Fibroblast of villous mesenchyme (primary cell): Measurements from ENCODE around the gene CSRP3. TPM values are rescaled to one million over a fixed set of nuclear protein-coding genes. Genes with fewer than 3 reads are reported as not detected.

ENCODE experiments used
- DNase-seq: peaks from one replicate; pipeline ENCODE4 v3.0.0-alpha.2; 2010; ENCODE audit warnings: low read depth
- H3K4me3 ChIP-seq: 2 replicates; pipeline ENCODE4 v1.5.1; 2011; ENCODE audit warnings: low read depth, mild to moderate bottlenecking, low read length
- total RNA-seq: library from RNA; depleted of rRNA; stranded (reverse); fragments of >200 nt; gene quantifications from 2 replicates; pipeline ENCODE4 v1.2.3, GENCODE V29; 2012
- TF ChIP-seq, protein P1 (sequence below): IDR thresholded peaks from 2 replicates; pipeline ENCODE4 v1.5.1; 2012; ENCODE audit warnings: low read depth, mild to moderate bottlenecking, low read length; ENCODE audit not compliant: insufficient read depth

CSRP3 gene
- total RNA-seq, 1 donor = not detected

DNA sequence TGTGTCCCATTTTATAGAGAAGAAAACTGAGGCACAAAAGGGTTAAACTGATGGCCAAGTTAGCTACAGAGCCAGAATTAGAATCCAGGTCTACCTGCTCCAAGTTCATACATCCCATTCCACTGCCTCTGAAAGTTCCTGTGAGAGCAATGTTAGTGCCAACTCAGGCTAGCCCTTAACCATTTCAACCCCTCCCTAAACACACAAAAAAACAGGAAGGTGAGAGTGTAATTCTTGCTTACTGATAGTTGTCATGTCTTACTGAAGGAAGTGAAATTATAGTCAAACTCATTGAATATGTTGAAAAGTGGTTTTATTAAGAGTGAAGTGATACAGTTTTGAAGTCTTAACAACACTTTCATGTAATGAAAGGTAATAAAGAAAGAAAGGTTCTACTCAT lies 41.8 kb upstream of the CSRP3 start:
- no peak for DNase-seq
- TF ChIP-seq, protein P1, sequence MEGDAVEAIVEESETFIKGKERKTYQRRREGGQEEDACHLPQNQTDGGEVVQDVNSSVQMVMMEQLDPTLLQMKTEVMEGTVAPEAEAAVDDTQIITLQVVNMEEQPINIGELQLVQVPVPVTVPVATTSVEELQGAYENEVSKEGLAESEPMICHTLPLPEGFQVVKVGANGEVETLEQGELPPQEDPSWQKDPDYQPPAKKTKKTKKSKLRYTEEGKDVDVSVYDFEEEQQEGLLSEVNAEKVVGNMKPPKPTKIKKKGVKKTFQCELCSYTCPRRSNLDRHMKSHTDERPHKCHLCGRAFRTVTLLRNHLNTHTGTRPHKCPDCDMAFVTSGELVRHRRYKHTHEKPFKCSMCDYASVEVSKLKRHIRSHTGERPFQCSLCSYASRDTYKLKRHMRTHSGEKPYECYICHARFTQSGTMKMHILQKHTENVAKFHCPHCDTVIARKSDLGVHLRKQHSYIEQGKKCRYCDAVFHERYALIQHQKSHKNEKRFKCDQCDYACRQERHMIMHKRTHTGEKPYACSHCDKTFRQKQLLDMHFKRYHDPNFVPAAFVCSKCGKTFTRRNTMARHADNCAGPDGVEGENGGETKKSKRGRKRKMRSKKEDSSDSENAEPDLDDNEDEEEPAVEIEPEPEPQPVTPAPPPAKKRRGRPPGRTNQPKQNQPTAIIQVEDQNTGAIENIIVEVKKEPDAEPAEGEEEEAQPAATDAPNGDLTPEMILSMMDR = no peak
- H3K4me3 ChIP-seq = no peak overlapping the region

DNA sequence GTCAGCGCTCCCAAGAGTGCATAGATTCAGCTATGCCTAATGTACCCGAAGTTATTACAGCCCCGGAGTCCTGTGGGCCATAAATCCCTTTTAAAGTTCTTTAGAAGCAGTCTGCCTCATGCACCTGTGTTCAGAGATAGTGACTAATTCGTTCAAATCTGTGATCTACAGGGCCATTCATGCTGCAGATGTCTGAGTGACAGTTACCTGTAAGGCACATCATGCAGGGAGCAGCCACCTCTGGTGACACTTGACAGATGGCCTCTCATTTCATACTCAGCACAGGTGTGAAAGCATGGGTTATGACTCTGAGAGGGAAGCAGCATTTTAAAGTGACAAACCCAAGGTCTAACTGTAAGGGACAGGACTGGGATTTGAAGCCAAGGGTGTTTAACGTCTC lies 41.4 kb upstream of the CSRP3 start:
- H3K4me3 ChIP-seq = no peak overlapping the region
- TF ChIP-seq, protein P1 = no peak
- DNase-seq = no peak

DNA sequence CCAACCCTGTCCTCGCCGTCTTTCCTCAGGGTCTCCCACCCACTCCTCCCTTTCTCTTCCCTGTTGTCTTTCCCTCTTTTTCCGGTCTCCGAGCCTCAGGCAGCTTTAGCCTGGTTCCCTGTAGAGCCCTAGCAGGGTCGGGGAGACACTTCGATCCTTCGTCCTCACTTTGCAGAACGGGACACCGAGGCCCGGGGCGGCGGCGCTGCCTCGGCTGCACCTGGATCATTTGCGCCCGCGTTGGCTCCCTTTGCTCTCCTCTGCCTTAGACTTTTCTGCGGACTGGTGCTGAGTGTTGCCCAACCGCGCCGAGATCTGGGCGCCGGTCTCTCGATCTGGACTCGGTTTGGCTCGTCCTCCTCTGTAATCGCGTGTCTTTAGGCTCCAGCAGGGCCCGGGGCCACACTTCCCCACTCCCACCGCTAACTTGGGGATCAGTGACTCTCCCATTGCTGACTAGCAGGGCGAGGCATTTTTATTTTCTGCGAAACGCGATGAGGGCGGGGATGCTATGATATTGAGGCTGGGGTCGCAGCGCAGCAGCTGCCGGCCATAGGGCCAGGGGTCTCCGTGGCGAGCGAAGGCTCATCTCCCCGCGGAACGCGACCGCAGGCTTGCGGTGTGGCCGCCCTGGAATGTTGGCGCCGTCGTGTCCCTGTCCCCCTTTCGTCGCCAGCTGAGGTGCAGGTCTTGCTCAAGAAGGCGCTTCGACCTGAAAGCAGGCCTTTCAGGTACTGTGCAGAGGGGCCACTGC lies 40.6 kb upstream of the CSRP3 start:
- no peak for DNase-seq
- peak overlapping the region; percentile 72 for H3K4me3 ChIP-seq
- TF ChIP-seq, protein P1 = no peak

DNA sequence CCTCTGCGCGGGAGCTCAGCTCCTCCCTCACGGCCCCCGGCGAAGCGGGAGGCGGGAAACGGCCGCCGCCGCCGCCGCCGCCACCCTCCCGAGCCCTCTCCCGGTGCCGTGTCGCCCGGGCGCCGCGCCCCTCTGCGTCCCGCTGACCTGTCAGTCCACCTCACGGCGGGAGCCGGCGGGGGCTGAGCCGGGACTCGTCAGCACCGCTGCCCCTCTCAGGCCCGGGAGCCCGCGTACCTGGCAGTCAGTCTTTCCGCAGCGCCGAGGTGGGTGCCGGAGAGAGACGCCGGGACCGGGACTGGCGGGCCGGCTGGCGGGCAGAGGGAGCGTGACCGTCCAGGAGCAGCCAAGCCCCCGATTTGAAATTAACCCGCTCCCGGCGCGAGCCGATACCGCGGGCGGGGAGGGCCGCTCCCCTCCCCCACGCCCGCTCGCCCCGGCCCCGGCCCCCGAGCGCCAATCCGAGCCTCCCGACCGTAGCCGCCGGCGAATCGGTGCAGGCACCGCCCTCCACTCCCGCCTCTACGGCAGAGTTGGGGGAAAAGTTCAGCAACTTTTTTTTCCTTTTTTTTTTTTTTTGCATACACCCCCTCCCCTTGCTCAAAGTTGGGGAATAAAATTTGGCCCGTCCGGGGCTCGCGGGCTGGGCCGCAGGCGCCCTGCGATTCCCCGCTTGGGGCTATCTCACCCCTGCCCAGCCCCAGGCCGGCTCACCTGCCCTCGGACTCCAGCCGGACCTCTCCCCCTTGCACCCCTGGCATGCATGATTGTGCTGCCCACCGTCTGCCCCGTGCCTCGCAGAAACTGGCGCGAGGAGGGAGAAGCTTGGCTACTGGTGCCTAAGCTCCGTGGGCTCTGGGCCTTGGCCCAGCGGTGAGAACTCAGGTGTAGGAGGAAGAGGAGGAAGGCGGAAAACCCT lies 39.7 kb upstream of the CSRP3 start:
- DNase-seq = no peak
- peak overlapping the region; percentile 72 for H3K4me3 ChIP-seq
- TF ChIP-seq, protein P1 = no peak

DNA sequence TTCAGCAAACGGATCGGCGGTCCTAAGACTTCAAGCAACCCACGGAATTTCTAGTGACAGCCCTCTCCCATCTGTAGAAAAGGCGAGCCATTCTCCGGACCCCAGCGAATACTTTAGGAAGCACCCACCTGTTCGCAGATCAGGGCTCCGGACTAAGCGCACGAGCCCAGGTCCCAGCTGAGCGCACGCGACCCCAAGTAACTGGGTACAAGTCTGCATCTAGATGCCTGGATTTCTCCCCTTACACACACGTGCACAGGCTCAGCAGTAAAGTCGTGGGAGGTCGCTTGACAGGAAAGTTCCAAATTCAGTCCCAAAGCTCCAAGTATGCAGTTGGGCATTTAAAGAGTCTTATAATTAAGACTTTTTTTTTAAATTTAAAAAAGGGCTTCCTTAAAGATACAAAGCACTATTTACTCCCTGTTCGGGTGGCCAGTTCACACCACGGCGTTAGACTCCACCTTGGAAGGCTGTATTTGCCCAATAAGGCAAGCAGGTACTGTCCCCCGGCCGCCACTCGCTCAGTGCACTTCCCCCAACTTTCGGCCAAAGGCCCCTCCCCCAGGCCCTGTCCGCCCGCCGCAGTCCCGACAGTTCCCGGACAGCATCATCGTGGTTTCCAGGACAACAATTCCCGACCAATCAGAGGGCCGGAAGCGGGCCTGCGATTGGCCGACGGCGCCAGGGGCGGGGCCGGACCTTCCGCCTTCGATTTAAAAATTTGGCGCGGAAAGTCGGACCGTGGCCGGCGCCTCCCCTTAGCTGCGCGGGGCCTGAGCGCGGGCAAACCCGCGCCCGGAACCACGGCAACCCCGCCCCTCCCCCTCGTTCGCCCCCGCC lies 38.9 kb upstream of the CSRP3 start, which contains the start of gene E2F8:
E2F8 (minus strand) TSS at position 526 of the 840 bp plus-strand sequence. CDS start 824 bp downstream, outside the sequence.
- peak within 1 kb of the TSS; percentile 72 for H3K4me3 ChIP-seq

More for the DNA sequence above, 38.9 kb upstream of the CSRP3 start, which contains the start of gene E2F8:
- DNase-seq = peak; percentile 94
- TF ChIP-seq, protein P1 = no peak
